PFSK-1 (cell line): ENCODE measurements around the gene PBX2.

Experiments
- FOXP2 ChIP-seq: optimal IDR thresholded peaks from 2 replicates; pipeline ENCODE3; 2011; ENCODE audit warnings: borderline replicate concordance, control low read depth, inconsistent platforms; ENCODE audit not compliant: insufficient read depth; ENCODE audit errors: extremely low read length, extremely low read depth
- POLR2AphosphoS5 ChIP-seq: IDR thresholded peaks from 2 replicates; pipeline ENCODE4 v1.6.1; 2012; ENCODE audit warnings: low read depth, mild to moderate bottlenecking, control low read depth, low read length, moderate library complexity
- SIN3A ChIP-seq: IDR thresholded peaks from 2 replicates; pipeline ENCODE4 v1.6.1; 2012; ENCODE audit warnings: mild to moderate bottlenecking, low read length, moderate library complexity, borderline replicate concordance; ENCODE audit not compliant: insufficient read depth
- TAF1 ChIP-seq: IDR thresholded peaks from 2 replicates; pipeline ENCODE4 v1.6.1; 2012; ENCODE audit warnings: low read length, control low read depth, borderline replicate concordance; ENCODE audit not compliant: insufficient read depth
- TF ChIP-seq, protein P1 (sequence below), 2 experiments: IDR thresholded peaks; 2 replicates each; pipeline versions ENCODE4 v1.6.1 to v1.8.0; 2011 to 2012; ENCODE audit warnings: low read depth in 2 of 2, low read length in 2 of 2, control low read depth in 1 of 2, inconsistent platforms in 1 of 2, mild to moderate bottlenecking in 1 of 2, moderate library complexity in 1 of 2; ENCODE audit not compliant: insufficient read depth in 1 of 2

The PBX2 gene

DNA sequence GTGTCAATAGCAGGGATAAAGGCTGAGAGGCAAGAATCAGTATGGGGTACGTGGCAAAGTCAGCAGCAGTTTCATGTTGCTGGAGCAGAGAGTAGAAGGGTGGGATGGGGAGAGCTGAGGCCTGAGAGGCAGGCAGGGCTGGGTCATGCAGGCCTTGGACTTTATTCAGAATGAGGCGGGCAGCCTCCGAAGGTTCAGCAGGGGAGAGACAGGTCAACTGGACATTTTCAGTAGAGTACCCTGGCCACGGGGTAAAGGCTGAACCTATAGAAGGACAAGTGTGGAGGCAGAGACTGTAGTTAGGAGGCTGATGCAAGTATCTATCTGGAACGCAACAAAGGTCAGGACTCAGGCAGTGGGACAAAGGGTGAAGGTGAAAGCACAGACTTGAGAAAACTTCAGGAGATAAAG, 20.2 kb upstream of the PBX2 start:
- TF ChIP-seq SIN3A = no peak

DNA sequence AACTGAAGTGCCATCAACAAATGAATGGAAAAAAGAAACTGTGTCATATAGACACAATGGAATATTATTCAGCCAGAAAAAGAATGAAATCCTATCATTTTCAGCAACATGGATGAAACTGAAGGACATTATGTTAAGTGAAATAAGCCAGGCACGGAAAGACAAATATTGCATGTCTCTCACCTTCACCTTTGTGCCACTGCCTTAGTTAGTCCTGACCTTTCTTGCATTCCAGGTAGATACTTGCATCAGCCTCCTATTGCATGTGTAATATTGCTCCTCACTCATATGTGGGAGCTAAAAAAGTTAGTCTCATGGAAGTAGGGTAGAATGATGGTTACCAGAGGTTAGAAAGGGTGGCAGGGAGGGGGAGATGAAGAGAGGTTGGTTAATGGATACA, 19.0 kb upstream of the PBX2 start:
- no peak for TF ChIP-seq FOXP2
- TF ChIP-seq, protein P1, sequence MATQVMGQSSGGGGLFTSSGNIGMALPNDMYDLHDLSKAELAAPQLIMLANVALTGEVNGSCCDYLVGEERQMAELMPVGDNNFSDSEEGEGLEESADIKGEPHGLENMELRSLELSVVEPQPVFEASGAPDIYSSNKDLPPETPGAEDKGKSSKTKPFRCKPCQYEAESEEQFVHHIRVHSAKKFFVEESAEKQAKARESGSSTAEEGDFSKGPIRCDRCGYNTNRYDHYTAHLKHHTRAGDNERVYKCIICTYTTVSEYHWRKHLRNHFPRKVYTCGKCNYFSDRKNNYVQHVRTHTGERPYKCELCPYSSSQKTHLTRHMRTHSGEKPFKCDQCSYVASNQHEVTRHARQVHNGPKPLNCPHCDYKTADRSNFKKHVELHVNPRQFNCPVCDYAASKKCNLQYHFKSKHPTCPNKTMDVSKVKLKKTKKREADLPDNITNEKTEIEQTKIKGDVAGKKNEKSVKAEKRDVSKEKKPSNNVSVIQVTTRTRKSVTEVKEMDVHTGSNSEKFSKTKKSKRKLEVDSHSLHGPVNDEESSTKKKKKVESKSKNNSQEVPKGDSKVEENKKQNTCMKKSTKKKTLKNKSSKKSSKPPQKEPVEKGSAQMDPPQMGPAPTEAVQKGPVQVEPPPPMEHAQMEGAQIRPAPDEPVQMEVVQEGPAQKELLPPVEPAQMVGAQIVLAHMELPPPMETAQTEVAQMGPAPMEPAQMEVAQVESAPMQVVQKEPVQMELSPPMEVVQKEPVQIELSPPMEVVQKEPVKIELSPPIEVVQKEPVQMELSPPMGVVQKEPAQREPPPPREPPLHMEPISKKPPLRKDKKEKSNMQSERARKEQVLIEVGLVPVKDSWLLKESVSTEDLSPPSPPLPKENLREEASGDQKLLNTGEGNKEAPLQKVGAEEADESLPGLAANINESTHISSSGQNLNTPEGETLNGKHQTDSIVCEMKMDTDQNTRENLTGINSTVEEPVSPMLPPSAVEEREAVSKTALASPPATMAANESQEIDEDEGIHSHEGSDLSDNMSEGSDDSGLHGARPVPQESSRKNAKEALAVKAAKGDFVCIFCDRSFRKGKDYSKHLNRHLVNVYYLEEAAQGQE (IDR thresholded peaks at IDR 0.05; ENCODE audit: insufficient read depth in 1 of 2, low read depth in 2 of 2, low read length in 2 of 2) = no peak
- no peak for TF ChIP-seq SIN3A
- TF ChIP-seq POLR2AphosphoS5 = no peak
- TF ChIP-seq TAF1 = no peak

DNA sequence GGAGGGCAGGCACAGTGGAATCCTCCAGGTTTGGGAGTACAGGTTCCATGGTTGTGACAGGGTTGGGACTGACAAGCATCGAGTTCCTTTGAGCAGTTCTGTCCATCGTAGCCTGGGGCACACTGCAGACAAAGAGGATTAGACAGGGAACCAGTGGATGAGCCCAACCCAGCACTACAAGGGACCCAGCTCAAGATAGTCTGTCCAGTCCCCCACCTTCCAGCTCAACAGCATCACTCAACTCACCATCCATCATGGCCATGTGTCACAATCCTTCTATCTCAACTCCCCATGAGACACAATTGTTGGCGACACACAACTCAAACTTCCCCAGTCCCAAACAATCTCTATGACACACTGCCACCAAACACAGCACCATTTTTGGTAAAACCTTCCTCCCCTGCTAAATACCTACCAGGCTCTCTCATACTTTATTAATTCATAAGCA, 14.3 kb upstream of the PBX2 start:
- TF ChIP-seq SIN3A (no peak), FOXP2 (no peak), TAF1 (no peak), POLR2AphosphoS5 (no peak)
- TF ChIP-seq, protein P1 (IDR thresholded peaks at IDR 0.05; ENCODE audit: insufficient read depth in 1 of 2, low read depth in 2 of 2, low read length in 2 of 2) = no peak

DNA sequence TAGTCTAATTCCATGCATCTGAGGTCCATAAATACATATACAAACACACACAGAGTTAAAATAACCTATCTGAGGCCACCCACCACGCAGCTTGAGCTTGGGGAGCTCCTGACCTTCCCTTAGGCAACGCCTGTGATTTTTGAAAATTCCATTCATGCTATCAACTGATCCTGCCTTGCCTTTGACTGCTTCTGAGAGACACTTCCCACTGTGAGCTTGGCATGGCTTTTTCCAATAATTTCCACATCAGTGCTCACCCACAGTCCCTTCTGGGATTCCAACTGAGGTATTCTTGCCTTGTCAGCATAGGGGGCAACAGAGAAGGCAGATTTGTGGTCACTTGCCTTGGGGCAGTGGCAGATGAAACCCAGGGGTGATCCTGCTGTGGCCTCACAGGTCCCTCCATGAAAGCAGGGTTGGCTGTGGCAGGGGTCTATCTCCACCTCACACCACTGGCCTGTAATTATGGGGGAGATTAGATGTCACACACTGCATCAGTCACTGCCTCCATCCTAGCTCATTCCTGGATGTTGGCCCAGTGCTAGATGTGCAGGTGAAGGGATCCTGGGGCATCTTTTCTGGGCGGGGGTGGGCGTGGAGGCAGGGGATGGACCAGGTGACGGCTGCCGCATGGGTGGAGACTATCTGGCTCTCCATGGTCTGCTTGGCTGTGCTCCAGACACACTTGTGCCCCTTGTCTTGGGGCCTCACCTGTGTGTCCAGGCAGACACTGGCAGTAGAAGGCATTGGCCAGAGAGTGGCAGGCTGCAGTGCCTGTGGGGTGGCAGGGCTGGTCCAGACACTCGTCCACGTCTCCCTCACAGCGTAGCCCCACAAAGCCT, 13.6 kb upstream of the PBX2 start:
- TF ChIP-seq SIN3A = no peak
- no peak for TF ChIP-seq FOXP2
- no peak for TF ChIP-seq TAF1
- TF ChIP-seq, protein P1 (IDR thresholded peaks at IDR 0.05; ENCODE audit: insufficient read depth in 1 of 2, low read depth in 2 of 2, low read length in 2 of 2) = no peak
- TF ChIP-seq POLR2AphosphoS5 = no peak

DNA sequence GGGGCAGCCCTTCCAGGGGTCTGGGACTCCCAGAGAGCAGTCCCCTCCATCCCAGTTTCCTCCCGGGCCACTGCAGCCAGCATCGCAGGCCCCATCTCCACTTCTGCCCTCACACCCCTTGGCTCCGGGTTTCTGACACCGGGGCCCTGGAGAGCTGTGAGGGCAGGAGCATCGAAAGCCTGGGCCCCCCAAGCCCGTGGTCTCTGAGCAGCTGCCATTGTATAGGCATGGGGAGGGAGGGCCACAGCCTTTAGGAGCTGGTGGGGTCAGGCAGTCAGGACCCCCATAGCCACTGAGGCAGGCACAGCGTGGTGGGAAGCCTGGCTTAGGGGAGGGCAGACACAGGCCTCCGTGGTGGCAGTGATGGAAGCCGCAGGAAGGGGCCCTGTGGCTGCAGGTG, 12.2 kb upstream of the PBX2 start:
- TF ChIP-seq TAF1 (no peak), FOXP2 (no peak), SIN3A (no peak), POLR2AphosphoS5 (no peak)
- TF ChIP-seq, protein P1 (IDR thresholded peaks at IDR 0.05; ENCODE audit: insufficient read depth in 1 of 2, low read depth in 2 of 2, low read length in 2 of 2) = no peak
